GM12892 (cell line): ENCODE measurements around the gene DHRS1.

Source experiments
- POLR2A ChIP-seq: IDR thresholded peaks from 2 replicates; pipeline ENCODE4 v1.6.1; 2011; ENCODE audit warnings: low read depth, low read length, control low read depth
- POLR2AphosphoS5 ChIP-seq: IDR thresholded peaks from 2 replicates; pipeline ENCODE4 v1.6.1; 2011; ENCODE audit warnings: low read depth, low read length, control low read depth
- TAF1 ChIP-seq: IDR thresholded peaks from 2 replicates; pipeline ENCODE4 v1.6.1; 2011; ENCODE audit warnings: low read depth, mild to moderate bottlenecking, control low read depth, low read length, borderline replicate concordance

DNA sequence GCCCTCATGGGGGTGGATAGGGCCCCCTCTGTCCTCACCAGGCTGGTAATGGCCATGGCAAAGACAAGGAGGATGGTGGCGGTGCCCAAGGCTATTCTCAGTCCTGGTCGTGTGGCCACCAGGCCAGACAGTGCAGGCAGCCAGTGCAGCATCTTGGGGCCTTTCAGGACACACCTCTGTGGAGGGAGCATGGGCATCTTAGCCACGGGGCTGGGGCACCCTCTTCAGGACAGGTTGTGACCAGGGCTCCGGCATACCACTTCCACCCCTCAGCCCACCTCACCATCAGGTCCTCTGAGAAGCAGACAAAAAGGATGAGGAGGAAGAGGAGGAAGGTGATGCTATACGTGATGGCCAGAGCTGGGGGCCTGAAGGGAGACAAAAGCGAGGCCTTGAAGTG, 24.4 kb upstream of the DHRS1 start:
- TF ChIP-seq POLR2AphosphoS5 (no peak), POLR2A (no peak), TAF1 (no peak)
